HG03439 (cell line): Measurements from ENCODE around the gene TERB1.

Source experiments
- ATAC-seq: cut with Tn5 transposase; IDR thresholded peaks from one replicate; pipeline ENCODE4 v1.9.1; 2021; ENCODE audit warnings: mild to moderate bottlenecking, moderate library complexity; ENCODE audit not compliant: unreplicated experiment

TERB1 gene

GRCh38 chr16:66706506-66706880, 94.9 kb downstream of the TERB1 start:
- ATAC-seq = no peak

- no peak for ATAC-seq
Measured at GRCh38 chr16:66705790-66706505, 95.4 kb downstream of the TERB1 start.
